ENCODE results near the gene DCTN4.

- no peak for TF ChIP-seq POLR2AphosphoS5 (IDR thresholded peaks at IDR 0.05; ENCODE audit: borderline replicate concordance, low read depth, low read length)
- TF ChIP-seq EZH2 (IDR thresholded peaks at IDR 0.05), result no peak
- TF ChIP-seq FOXP2 (optimal IDR thresholded peaks at IDR 0.05; ENCODE audit: control extremely low read depth, extremely low read length, insufficient read depth), result no peak
Observed at GRCh38 chr5:150665044-150665443, 93.8 kb downstream of the DCTN4 start.

Data from SK-N-MC (cell line).